Gastroesophageal sphincter (tissue), 3 donors: Measurements from ENCODE around the gene ST3GAL6.

ENCODE experiments used
- CTCF ChIP-seq, 4 experiments: fragments of 200-600 bp in 2 of 4; fragments of 450-650 bp in 2 of 4; sonication (generic) in 1 of 4; IDR thresholded peaks; one replicate each; pipeline ENCODE4 v1.5.1; 2017 to 2019; ENCODE audit warnings: antibody characterized with exemption in 4 of 4, mild to moderate bottlenecking in 2 of 4, moderate library complexity in 2 of 4
- EP300 ChIP-seq: sonication (generic); formaldehyde crosslinking; IDR thresholded peaks from one replicate; pipeline ENCODE4 v1.6.1; 2017; ENCODE audit warnings: antibody characterized with exemption, mild to moderate bottlenecking
- POLR2A ChIP-seq, 2 donors: fragments of 450-650 bp; IDR thresholded peaks; one replicate each; pipeline ENCODE4 v1.6.1; 2017; ENCODE audit warnings: antibody characterized with exemption in 2 of 2, mild to moderate bottlenecking in 2 of 2, moderate library complexity in 1 of 2

DNA sequence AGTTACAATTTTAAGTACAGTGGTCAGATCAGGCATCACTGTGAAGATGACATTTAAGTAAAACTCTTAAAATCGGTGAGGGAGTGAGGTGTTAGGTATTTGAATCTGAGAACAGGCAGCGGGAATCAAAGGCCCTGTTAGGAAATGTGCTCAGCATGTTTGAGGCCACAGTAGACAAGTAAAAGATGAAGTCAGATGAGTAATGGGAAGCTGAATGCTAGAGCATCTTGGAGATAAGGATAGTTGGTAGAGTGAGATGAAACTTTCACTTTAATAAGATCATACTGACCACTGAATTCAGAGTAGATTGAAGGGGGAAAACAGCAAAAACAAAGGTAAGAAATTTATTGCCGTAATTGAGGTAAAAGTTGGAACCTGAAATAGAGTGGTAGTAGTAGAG lies 76.7 kb downstream of the ST3GAL6 start:
- TF ChIP-seq POLR2A (IDR thresholded peaks at IDR 0.05) (no peak), CTCF (IDR thresholded peaks at IDR 0.05) (no peak), EP300 (no peak)
